CD4-positive, alpha-beta T cell treated with Interleukin-6 for 4 hours (primary cell): ENCODE data around the gene COL27A1.
"Not testable (repeated sequence)": the region's sequence is repeated elsewhere in the genome, so short reads cannot be mapped to it uniquely, and the experiment has no call there.

ENCODE experiments used
- DNase-seq: peaks from one replicate; pipeline ENCODE4 v3.0.0-alpha.2; 2020; ENCODE audit warnings: mixed read lengths

The COL27A1 gene

DNA sequence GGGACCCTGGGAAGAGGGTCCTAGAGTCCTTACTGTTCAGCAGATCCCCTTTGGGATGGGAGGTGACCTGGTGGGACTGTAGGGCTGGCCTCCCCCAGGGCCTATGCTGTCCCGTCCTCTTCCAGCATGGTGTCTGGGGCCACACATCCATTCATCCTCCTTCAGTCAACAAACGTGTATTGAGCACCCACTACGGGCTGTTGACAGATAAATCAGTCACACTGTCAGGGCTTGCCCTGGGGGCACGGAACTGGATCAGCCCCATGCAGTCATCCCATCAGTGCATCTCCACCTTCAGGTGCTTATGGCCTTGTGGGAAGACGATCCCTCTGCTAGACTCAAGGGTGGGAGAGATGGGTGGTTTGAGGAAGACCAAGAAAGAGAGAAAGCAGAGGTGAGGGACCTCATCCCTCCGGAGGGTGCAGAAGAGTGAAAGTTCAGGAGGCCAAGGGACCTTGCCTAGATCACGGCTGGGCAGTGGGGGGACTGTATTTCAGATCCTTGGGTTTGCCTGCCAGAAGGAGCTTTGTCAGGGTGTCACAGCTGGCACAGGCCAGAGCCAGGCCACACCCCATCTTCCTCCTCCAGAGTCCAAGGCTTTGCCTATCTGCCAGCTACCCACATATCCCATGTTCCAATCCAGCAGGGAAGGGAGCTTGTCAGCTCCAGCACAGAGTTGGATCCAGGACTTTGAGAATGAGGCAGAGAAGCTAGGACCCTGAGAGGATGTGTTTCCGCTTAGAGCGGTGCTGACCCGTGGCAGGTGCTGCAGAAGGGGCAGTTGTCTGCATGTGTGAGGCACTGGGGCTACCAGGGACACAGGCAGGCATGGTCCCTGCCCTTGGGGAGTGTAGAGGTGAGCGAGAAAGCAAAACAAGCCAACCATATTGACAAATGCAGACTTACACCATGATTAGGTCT is 30.5 kb downstream of the COL27A1 start:
- DNase-seq = no peak

GRCh38 chr9:114186605-114187289 is 31.4 kb downstream of the COL27A1 start:
- DNase-seq = no peak

GRCh38 chr9:114187827-114188226 is 32.5 kb downstream of the COL27A1 start:
- DNase-seq = no peak

- DNase-seq = no peak
Observed at GRCh38 chr9:114189823-114190562, 34.7 kb downstream of the COL27A1 start.

- DNase-seq = no peak
Observed at GRCh38 chr9:114190563-114190905, 35.2 kb downstream of the COL27A1 start.

- not testable (repeated sequence) for DNase-seq
Observed at GRCh38 chr9:114191402-114191801, 36.1 kb downstream of the COL27A1 start.

- no peak for DNase-seq
Observed at GRCh38 chr9:114192539-114192938, 37.2 kb downstream of the COL27A1 start.

GRCh38 chr9:114193090-114193489 is 37.8 kb downstream of the COL27A1 start:
- DNase-seq = no peak

GRCh38 chr9:114196117-114196516 is 40.8 kb downstream of the COL27A1 start:
- DNase-seq = no peak

- DNase-seq = no peak
Observed at GRCh38 chr9:114196979-114197622, 41.8 kb downstream of the COL27A1 start.

- no peak for DNase-seq
Observed at GRCh38 chr9:114198249-114199040, 43.1 kb downstream of the COL27A1 start.

GRCh38 chr9:114200721-114201300 is 45.5 kb downstream of the COL27A1 start:
- no peak for DNase-seq

DNA sequence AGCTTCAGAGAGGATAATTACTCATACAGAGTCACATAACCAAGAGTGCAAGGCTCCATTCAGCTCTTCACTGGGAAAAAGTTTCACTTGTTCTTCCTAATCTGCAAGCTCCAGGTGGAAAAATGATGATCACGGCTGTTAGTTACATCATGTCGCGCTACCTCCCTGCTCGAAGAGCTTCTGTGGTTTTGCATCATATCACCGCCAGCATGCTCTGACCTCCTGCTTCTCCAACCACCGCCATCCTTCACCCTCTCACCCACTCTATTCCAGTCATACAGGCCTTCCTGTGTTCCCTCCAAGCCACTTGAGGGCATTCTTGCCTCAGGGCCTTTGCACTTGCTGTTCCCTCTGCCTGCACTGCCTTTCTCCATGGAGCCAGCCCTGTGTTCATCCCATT is 47.1 kb downstream of the COL27A1 start:
- no peak for DNase-seq

DNA sequence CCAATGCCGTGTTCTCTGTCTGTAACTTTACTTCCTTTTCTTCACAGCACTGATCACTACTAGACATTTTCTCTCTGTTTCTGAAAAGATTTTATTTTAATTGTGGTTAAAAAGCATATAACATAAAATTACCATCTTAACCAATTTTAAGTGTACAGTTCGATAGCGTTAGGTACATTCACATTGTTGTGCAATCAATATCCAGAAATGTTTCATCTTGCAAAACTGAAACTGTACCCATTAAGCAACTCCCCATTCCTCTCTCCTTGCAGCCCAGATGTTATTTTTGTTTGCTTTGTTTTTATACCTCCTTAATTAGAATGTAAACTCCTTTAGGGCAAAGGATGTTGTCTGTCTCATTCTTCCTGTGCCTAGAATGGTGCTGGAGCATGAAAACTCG is 47.5 kb downstream of the COL27A1 start:
- no peak for DNase-seq

DNA sequence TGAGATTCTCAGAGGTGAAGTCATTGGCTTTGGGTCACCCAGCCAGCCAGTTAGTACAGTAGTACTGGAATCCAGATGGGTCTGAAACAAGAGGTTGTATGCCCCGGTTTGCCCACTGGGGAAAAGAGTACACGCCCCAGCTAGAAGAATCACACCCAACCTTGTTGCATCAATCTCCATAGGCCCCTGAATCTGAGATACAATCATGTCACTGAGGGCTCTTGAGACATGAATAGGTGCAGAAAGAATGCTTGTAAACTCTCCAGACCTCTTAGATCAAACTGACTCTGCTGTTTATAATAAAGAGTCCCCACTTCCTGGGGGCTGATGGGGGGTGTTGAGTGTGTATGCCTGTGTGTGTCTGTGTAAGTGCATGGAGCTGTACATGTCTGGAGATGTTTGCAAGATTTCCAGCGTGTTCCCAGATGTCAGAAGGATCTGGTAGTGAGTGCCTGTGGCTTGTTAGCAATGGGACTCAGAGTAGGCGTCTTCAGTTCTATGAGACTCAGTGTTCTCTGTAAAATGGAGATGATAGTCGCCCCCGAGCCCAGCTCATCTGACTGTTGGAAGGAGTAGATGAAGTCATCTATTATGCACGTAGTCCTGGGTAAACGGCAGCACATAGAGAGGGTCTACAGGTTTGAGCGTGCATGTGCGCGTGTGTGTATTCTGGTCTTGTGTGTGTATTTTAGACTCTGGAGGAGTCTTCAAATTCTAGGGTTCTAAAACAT is 48.2 kb downstream of the COL27A1 start:
- no peak for DNase-seq

- no peak for DNase-seq
Observed at GRCh38 chr9:114204265-114204664, 48.9 kb downstream of the COL27A1 start.

DNA sequence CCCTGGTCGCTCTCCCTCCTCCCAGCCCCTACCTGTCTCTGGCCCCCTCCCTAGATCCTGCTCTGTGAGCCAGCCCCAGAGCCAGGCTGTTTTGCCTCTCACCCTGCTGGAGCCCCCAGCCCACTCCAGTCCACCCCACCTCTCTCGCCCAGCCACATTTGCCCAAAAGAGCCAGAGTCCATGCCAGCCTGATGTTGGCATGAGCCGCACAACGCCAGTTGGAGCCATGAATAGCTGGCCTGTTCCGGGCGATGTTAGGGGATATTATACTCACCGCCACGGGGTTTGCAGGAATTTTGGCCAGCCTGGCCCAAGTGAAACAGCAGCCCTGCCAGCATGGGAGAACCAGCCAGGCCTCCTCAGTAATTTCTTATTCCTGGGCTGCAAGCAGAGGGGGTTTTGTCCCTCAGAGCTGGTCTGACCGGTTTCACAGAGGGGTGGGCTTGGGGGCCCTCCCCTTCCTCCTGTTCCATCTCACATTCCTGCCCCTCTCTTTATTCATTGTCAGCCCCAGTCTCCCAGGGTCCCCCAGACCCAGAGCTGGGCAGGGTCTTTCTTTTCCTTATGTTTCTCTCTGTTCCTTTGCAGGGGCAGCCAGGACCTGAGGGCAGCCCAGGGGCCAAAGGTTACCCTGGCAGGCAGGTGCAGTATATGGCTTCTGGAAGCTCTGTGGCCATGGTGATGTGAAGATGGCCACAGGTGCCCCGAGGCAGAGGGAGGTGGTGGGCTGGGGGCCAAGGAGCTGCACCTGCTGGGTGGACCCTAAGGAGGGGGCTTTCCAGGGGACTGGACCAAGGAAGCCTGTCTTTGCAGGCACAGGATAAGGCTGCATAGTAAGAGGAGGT is 50.1 kb downstream of the COL27A1 start:
- DNase-seq = no peak

- DNase-seq = no peak
Observed at GRCh38 chr9:114206221-114206789, 51.0 kb downstream of the COL27A1 start.

DNA sequence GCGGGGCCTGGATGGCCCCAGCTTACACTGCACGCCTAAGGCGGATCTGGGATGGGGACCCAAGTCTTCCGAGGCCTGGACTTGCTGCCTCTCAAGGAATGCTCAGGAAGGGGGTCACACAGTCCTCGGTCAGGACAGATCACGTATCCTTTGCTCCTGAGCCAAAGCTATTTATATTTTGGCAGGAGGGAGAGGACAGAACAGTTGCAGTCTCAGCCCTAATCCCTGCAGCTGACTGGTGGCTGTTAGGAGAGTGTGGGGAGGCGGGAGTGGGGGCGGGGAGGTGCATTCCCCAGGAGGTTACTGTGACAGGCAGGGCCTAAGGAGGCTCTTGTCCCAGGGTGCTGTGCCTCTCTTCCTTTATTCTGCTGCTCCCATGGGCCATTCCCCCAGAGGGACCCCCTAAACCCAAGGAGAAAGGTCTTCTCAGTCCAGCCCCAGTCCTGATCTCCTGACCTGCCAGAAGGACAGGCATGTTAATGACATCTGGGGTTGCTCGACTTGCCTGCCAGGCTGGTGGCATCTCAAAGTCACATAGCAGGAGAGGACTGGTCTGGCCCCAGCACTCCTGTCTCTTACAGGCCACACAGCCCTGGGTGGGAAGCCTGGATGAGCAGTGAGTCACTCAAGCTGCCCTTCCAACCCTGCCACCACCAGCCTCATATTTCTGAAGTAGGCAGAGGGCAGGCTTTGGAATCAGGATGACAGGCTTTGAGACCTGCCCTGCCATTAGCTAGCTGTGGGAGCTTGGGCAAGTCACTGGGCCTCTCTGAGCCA is 51.9 kb downstream of the COL27A1 start:
- DNase-seq = no peak
